GM12874 (cell line): Measurements from ENCODE around the gene MKLN1.

ENCODE experiments used
- TF ChIP-seq, protein P1 (sequence below): IDR thresholded peaks from 2 replicates; pipeline ENCODE4 v1.5.1; 2011; ENCODE audit warnings: low read depth, mild to moderate bottlenecking, control low read depth, low read length, moderate library complexity; ENCODE audit not compliant: insufficient read depth

Gene MKLN1

GRCh38 chr7:131321656-131322055 is 6.0 kb upstream of the MKLN1 start:
- TF ChIP-seq, protein P1, sequence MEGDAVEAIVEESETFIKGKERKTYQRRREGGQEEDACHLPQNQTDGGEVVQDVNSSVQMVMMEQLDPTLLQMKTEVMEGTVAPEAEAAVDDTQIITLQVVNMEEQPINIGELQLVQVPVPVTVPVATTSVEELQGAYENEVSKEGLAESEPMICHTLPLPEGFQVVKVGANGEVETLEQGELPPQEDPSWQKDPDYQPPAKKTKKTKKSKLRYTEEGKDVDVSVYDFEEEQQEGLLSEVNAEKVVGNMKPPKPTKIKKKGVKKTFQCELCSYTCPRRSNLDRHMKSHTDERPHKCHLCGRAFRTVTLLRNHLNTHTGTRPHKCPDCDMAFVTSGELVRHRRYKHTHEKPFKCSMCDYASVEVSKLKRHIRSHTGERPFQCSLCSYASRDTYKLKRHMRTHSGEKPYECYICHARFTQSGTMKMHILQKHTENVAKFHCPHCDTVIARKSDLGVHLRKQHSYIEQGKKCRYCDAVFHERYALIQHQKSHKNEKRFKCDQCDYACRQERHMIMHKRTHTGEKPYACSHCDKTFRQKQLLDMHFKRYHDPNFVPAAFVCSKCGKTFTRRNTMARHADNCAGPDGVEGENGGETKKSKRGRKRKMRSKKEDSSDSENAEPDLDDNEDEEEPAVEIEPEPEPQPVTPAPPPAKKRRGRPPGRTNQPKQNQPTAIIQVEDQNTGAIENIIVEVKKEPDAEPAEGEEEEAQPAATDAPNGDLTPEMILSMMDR, result no peak

DNA sequence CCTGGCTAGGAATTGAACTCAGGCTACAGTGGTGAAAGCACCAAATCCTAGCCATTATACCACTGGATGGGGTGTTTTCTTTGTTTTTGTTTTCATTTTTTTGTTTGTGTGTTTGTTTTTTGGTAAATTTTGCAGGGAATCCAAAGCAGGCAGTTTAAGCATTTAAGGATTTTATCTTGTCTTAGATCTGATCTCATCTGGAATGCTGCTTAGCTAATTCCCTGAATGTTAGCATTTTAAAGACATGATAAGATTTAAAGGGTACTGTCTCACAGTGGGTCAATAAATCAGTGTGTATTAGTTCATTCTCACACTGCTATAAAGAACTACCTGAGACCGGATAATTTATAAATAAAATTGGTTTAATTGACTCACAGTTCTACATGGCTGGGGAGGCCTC is 5.6 kb upstream of the MKLN1 start:
- TF ChIP-seq, protein P1, result no peak

- TF ChIP-seq, protein P1, result no peak
Measured at GRCh38 chr7:131322861-131323260, 4.8 kb upstream of the MKLN1 start.

DNA sequence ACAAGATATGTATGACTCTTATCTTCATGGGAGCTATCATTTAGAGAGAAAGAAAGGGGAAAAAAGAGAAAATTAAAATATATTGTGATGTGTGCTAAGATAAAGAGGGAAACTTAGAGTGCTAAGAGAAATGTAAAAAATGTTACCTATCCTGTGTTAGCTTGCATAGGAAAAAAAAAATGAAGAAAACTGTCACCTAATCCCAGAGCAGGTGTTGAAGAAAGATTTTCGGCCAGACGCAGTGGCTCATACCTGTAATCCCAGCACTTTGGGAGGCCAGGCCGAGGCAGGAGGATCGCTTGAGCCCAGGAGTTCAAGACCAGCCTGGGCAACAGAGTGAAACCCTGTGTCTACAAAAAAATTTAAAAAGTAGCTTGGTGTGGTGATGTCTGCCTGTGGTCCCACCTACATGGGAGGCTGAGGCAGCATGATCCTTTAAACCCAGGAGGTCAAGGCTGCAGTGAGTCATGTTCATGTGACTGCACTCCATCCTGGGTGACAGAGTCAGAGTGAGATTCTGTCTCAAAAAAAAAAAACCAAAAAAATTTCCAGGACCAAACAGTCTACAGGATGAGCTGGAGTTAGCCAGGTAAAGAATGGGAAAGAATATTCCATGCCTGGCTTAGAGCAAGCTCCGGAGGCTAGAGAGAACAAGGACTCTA is 2.4 kb upstream of the MKLN1 start:
- TF ChIP-seq, protein P1, result no peak

DNA sequence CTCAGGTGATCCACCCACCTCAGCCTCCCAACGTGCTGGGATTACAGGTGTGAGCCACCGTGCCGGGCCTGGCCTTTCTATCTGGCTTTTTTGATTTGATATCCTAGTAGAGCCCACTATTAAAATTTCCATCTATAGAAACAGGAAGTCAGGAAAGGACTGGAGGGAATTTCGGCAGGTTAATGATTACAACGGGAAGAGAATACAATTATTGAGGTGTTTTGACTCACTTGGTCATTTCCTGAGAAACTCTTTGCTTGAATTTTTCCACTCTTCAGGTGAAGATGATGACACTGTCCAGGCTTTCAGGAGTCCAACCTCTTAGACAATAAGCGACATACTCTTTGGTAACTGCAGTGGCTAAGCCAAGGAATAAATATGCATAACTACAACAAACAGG is 1.1 kb upstream of the MKLN1 start:
- TF ChIP-seq, protein P1, result no peak

GRCh38 chr7:131327049-131327625 is 539 bp upstream of the MKLN1 start:
- TF ChIP-seq, protein P1, result no peak

DNA sequence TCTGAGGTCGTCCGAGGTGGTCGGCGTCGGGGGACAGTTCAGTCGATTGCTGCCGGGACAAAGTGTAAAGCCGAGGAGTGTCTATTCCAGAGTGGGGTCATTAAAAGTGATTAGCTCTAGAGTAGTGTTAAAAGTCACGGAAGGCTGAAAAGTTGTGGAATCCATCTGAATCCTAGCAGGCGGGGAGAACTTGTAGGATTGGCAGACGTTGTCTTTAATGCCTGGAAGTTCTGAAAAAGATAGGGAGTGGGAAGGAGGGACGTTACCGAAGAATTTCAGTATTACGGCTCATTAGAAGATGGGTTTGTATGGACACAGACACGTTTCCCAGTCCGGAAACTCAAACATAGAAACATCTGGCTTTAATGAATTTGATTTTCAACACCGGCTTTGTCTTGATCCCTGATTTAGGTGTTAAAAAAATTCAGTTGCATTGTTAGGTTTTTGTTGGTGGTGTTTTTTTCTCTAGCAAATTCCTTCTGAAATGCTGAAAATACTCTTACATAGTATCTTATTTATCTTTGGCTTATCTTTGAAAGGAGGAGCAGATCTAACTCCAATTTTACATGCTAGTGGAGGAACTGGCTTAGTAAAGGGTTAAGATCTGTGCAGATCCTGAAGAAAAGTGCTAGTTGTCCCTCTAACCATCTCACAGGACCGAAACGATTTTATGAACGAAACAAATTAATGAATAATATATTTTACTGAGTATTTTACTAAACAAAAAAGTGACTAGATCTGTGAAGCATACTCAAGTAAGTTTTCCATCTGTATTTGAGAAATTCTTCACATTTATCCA is 900 bp downstream of the MKLN1 start:
- TF ChIP-seq, protein P1, result no peak
